Spleen (tissue), 11 donors: ENCODE data around the gene USP49. TPM values are rescaled to one million over a fixed set of nuclear protein-coding genes. Genes with fewer than 3 reads are reported as not detected.

Experiments
- DNase-seq: peaks from one replicate; pipeline ENCODE4 v3.0.0-alpha.2; 2020
- H3K27ac ChIP-seq, 8 donors: fragments of 200-600 bp; sonication (generic) in 7 of 8; 1 replicate in 4 of 8; 2 replicates in 4 of 8; pipeline versions ENCODE4 v1.5.0 to v1.8.0; 2016 to 2021; ENCODE audit warnings: inconsistent platforms in 4 of 8, mild to moderate bottlenecking in 4 of 8, moderate library complexity in 1 of 8
- H3K27me3 ChIP-seq, 7 donors: fragments of 200-600 bp; sonication (generic) in 6 of 7; replicated peaks in 1 of 7; 1 replicate in 4 of 7; 2 replicates in 3 of 7; pipeline versions ENCODE4 v1.5.0 to v1.8.0; 2016 to 2021; ENCODE audit warnings: inconsistent platforms in 3 of 7, mild to moderate bottlenecking in 1 of 7
- H3K36me3 ChIP-seq, 6 donors: fragments of 200-600 bp; sonication (generic) in 5 of 6; 1 replicate in 4 of 6; 2 replicates in 2 of 6; pipeline versions ENCODE4 v1.5.0 to v1.8.0; 2016 to 2021; ENCODE audit warnings: inconsistent platforms in 2 of 6
- H3K4me1 ChIP-seq, 6 donors: fragments of 200-600 bp; sonication (generic) in 5 of 6; 1 replicate in 3 of 6; 2 replicates in 3 of 6; pipeline versions ENCODE4 v1.5.0 to v1.8.0; 2016 to 2021; ENCODE audit warnings: inconsistent platforms in 3 of 6
- H3K4me3 ChIP-seq, 8 donors: fragments of 200-600 bp; sonication (generic) in 7 of 8; 1 replicate in 4 of 8; 2 replicates in 4 of 8; pipeline versions ENCODE4 v1.5.0 to v1.8.0; 2016 to 2021; ENCODE audit warnings: inconsistent platforms in 4 of 8, mild to moderate bottlenecking in 4 of 8, moderate library complexity in 2 of 8
- H3K9me3 ChIP-seq, 8 donors: fragments of 200-600 bp; sonication (generic) in 7 of 8; 1 replicate in 4 of 8; 2 replicates in 4 of 8; pipeline versions ENCODE4 v1.5.0 to v1.8.0; 2016 to 2021; ENCODE audit warnings: inconsistent platforms in 4 of 8
- POLR2A ChIP-seq, 3 donors: fragments of 450-650 bp; IDR thresholded peaks; one replicate each; pipeline ENCODE4 v1.5.1; 2017; ENCODE audit warnings: antibody characterized with exemption in 3 of 3, mild to moderate bottlenecking in 1 of 3
- POLR2AphosphoS5 ChIP-seq, 3 donors: sonication (generic); formaldehyde crosslinking; IDR thresholded peaks; one replicate each; pipeline ENCODE4 v1.5.1; 2017; ENCODE audit warnings: antibody characterized with exemption in 3 of 3
- WGBS, 5 donors: extraction: QIAGEN DNeasy Blood & Tissue Kit in 3 of 5; methylation state at CpG; one replicate each; pipeline versions ENCODE4 v1.1.5 to v1.1.7; 2013 to 2018; 5-methylcytosine and 5-hydroxymethylcytosine counted together
- intact Hi-C: fragments of 100-400 bp; cut with DNase I; formaldehyde crosslinking; loops from one replicate; pipeline ENCODE4 v1.15.0; 2023; ENCODE audit warnings: low total_unique reads
- polyA plus RNA-seq, 3 donors: library from polyadenylated mRNA; stranded (reverse); fragments of 200-250 nt; gene quantifications; one replicate each; pipeline ENCODE4 v1.2.1, GENCODE V29; 2013
- total RNA-seq, 7 donors: library from RNA; depleted of rRNA in 3 of 7; stranded (reverse); fragments of >200 nt in 3 of 7; fragmentation: NEBNext Ultra II Directional in 4 of 7; extraction: Animal tissue kit (Norgen Biotek cat#: 25700) in 4 of 7; gene quantifications; one replicate each; pipeline versions ENCODE4 v1.1.0 to v1.2.1, GENCODE V29; 2016 to 2021
- TF ChIP-seq, protein P1 (sequence below), 11 experiments: fragments of 200-600 bp in 7 of 11; fragments of 450-650 bp in 4 of 11; sonication (generic) in 4 of 11; IDR thresholded peaks in 8 of 11; conservative IDR thresholded peaks in 3 of 11; 1 replicate in 7 of 11; 2 replicates in 4 of 11; pipeline versions ENCODE4 v1.4.0 to v1.8.0; 2016 to 2021; ENCODE audit warnings: antibody characterized with exemption in 11 of 11, inconsistent platforms in 4 of 11, mild to moderate bottlenecking in 1 of 11
- donor health status: healthy with polysubstance abuse.
- donor health status: DM: no; HTN: no; CAD: no; lungs with moderate emphysema.
- donor health status: DM: no; HTN: no; CAD: no.
- donor health status: Bipolar disorder and iron deficiency.
- donor health status: healthy.
- donor health status: DM: no; HTN: no; CAD: no.
- donor health status: DM: yes; HTN: yes; CAD: no.

Gene USP49
- total and polyA plus RNA-seq, 10 donors: 0.35 to 6.8 (median 4.2) TPM

GRCh38 chr6:41937472-41937860 is 42.3 kb upstream of the USP49 start:
- DNase-seq: no peak
- intact Hi-C loops: loop anchor here (5.0 kb wide), 1 partner anchor 105 kb away; no protein-coding TSS in a partner anchor
- H3K4me3 ChIP-seq: peak overlapping the region in 3 of 8 donors; percentile 96 to 98 (median 96)
- H3K4me1 ChIP-seq: peaks cover 55 to 88% (median 81%) of the 10 kb centered on the region in 6 donors
- no peaks in the 10 kb centered on the region for H3K9me3 ChIP-seq
- TF ChIP-seq, protein P1, sequence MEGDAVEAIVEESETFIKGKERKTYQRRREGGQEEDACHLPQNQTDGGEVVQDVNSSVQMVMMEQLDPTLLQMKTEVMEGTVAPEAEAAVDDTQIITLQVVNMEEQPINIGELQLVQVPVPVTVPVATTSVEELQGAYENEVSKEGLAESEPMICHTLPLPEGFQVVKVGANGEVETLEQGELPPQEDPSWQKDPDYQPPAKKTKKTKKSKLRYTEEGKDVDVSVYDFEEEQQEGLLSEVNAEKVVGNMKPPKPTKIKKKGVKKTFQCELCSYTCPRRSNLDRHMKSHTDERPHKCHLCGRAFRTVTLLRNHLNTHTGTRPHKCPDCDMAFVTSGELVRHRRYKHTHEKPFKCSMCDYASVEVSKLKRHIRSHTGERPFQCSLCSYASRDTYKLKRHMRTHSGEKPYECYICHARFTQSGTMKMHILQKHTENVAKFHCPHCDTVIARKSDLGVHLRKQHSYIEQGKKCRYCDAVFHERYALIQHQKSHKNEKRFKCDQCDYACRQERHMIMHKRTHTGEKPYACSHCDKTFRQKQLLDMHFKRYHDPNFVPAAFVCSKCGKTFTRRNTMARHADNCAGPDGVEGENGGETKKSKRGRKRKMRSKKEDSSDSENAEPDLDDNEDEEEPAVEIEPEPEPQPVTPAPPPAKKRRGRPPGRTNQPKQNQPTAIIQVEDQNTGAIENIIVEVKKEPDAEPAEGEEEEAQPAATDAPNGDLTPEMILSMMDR (IDR thresholded peaks at IDR 0.05 in 8 of 11, conservative IDR thresholded peaks at IDR 0.05 in 3 of 11): no peak
- no peak for TF ChIP-seq POLR2A (IDR thresholded peaks at IDR 0.05)
- TF ChIP-seq POLR2AphosphoS5 (IDR thresholded peaks at IDR 0.05): no peak
- H3K27me3 ChIP-seq: no peaks in the 10 kb centered on the region
- H3K27ac ChIP-seq: peak overlapping the region; percentile 38 to 96 (median 91)
- 39 to 67% (median 59%) methylated on average over 2 of the region's 2 CpGs for WGBS, 5 donors
- peaks cover 0 to 81% (median 45%) of the 10 kb centered on the region in 6 donors for H3K36me3 ChIP-seq

GRCh38 chr6:41936073-41936837 is 41.1 kb upstream of the USP49 start:
- TF ChIP-seq POLR2A (IDR thresholded peaks at IDR 0.05) (no peak), POLR2AphosphoS5 (IDR thresholded peaks at IDR 0.05) (peak; percentile 59 to 85 (median 79))
- TF ChIP-seq, protein P1 (IDR thresholded peaks at IDR 0.05 in 8 of 11, conservative IDR thresholded peaks at IDR 0.05 in 3 of 11): peak; percentile 77 to 91 (median 84)
- H3K9me3 ChIP-seq: no peaks in the 10 kb centered on the region
- peak; percentile 86 for DNase-seq
- peaks cover 0 to 93% (median 57%) of the 10 kb centered on the region in 6 donors for H3K36me3 ChIP-seq
- H3K4me3 ChIP-seq: peak overlapping the region in 3 of 8 donors; percentile 3 to 98 (median 9)
- H3K4me1 ChIP-seq: peaks cover 55 to 78% (median 71%) of the 10 kb centered on the region in 6 donors
- peak overlapping the region; percentile 57 to 96 (median 91) for H3K27ac ChIP-seq
- intact Hi-C loops: loop anchor here (5.0 kb wide), 1 partner anchor 106 kb away; no protein-coding TSS in a partner anchor
- H3K27me3 ChIP-seq: no peaks in the 10 kb centered on the region
- WGBS, 5 donors: 27 to 35% (median 34%) methylated on average over 8 to 10 of the region's 10 CpGs

GRCh38 chr6:41935685-41936072 is 40.5 kb upstream of the USP49 start:
- H3K27ac ChIP-seq: peak overlapping the region; percentile 54 to 96 (median 91)
- intact Hi-C loops: loop anchor here (5.0 kb wide), 1 partner anchor 107 kb away; no protein-coding TSS in a partner anchor
- WGBS, 5 donors: 39 to 59% (median 54%) methylated on average over 5 to 8 of the region's 8 CpGs
- peaks cover 55 to 74% (median 66%) of the 10 kb centered on the region in 6 donors for H3K4me1 ChIP-seq
- H3K36me3 ChIP-seq: peaks cover 0 to 99% (median 63%) of the 10 kb centered on the region in 6 donors
- H3K4me3 ChIP-seq: peak overlapping the region in 3 of 8 donors; percentile 3 to 98 (median 9)
- no peak for DNase-seq
- TF ChIP-seq POLR2A (IDR thresholded peaks at IDR 0.05) (no peak), POLR2AphosphoS5 (IDR thresholded peaks at IDR 0.05) (peak in 1 of 3 donors; percentile 59)
- TF ChIP-seq, protein P1 (IDR thresholded peaks at IDR 0.05 in 8 of 11, conservative IDR thresholded peaks at IDR 0.05 in 3 of 11): no peak
- H3K27me3 ChIP-seq: no peaks in the 10 kb centered on the region
- H3K9me3 ChIP-seq: no peaks in the 10 kb centered on the region

GRCh38 chr6:41935193-41935574 is 40.0 kb upstream of the USP49 start:
- Histone ChIP-seq H3K27me3 (no peaks in the 10 kb centered on the region), H3K27ac (peak overlapping the region in 6 of 8 donors; percentile 54 to 96 (median 91)), H3K9me3 (no peaks in the 10 kb centered on the region), H3K4me1 (peaks cover 53 to 74% (median 61%) of the 10 kb centered on the region in 6 donors), H3K4me3 (peak overlapping the region in 1 of 8 donors; percentile 98), H3K36me3 (peaks cover 0 to 100% (median 68%) of the 10 kb centered on the region in 6 donors)
- intact Hi-C loops: loop anchor here (5.0 kb wide), 1 partner anchor 107 kb away; no protein-coding TSS in a partner anchor
- 8 to 44% (median 40%) methylated on average over 1 of the region's 1 CpG for WGBS, 5 donors
- no peak for DNase-seq
- TF ChIP-seq, protein P1 (IDR thresholded peaks at IDR 0.05 in 8 of 11, conservative IDR thresholded peaks at IDR 0.05 in 3 of 11): no peak
- TF ChIP-seq POLR2AphosphoS5 (IDR thresholded peaks at IDR 0.05): no peak
- TF ChIP-seq POLR2A (IDR thresholded peaks at IDR 0.05): no peak
